ENCODE results near the gene ACYP2.

GRCh38 chr2:54207666-54208195, 92.3 kb downstream of the ACYP2 start:
- TF ChIP-seq CTCF (IDR thresholded peaks at IDR 0.05), result no peak
- no peak for TF ChIP-seq EZH2 (IDR thresholded peaks at IDR 0.05; ENCODE audit: borderline replicate concordance, insufficient read depth, low read depth, low read length, poor library complexity, severe bottlenecking)
